Uterus (tissue), 2 donors: ENCODE results near the gene VMP1.

Source experiments
- CTCF ChIP-seq, 4 experiments: fragments of 200-600 bp in 2 of 4; fragments of 450-650 bp in 2 of 4; sonication (generic) in 2 of 4; IDR thresholded peaks; one replicate each; pipeline ENCODE4 v1.5.1; 2016 to 2019; ENCODE audit warnings: antibody characterized with exemption in 4 of 4, mild to moderate bottlenecking in 2 of 4, moderate library complexity in 1 of 4
- POLR2A ChIP-seq, 2 donors: fragments of 450-650 bp; IDR thresholded peaks; one replicate each; pipeline ENCODE4 v1.6.1; 2016; ENCODE audit warnings: antibody characterized with exemption in 2 of 2, mild to moderate bottlenecking in 1 of 2, moderate library complexity in 1 of 2

DNA sequence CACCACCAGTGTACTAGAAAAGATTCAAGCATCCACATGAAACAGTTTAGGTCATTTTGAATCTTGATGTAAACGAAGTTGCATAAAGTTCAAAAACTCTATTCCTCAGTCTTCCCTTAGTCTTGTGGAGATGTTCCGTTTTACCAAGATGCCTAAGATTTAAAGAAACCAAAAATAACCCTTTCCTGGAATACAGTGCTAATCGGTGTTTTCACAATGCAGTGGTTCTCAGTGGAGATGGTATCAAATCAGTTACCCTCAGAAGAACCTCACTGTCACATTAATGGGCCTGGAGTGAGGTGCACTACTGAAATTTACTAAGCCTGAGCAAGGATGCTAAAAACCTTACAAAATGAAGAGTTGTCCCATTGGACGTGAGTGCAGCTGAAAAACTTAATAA is 9.3 kb upstream of the VMP1 start:
- no peak for TF ChIP-seq CTCF (IDR thresholded peaks at IDR 0.05)
- TF ChIP-seq POLR2A (IDR thresholded peaks at IDR 0.05) = no peak
